ENCODE measurements around the gene TRIM66.

TRIM66 gene

DNA sequence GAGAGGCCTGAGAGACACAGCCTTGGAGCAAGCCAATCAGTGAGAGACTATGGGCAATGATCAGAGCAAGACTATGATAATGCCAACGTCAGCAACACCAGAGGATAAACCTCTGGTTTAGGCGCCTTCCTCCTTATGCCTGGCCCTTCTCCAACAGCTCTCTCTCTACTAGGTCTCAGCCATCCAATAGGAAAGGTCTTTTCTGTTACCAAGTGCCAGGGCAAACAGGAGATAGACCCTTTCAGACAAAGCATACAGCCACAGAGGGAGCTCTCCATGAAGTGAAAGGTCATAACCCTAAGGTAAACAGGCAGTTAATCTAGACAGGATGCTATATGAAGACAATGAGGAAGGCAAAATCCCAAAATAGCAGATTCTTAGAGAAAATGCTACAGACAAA lies 98.0 kb downstream of the TRIM66 start:
- FAIRE-seq (no peak), DNase-seq (ENCODE audit: extremely low spot score, insufficient read length, low read depth) (no peak)

DNA sequence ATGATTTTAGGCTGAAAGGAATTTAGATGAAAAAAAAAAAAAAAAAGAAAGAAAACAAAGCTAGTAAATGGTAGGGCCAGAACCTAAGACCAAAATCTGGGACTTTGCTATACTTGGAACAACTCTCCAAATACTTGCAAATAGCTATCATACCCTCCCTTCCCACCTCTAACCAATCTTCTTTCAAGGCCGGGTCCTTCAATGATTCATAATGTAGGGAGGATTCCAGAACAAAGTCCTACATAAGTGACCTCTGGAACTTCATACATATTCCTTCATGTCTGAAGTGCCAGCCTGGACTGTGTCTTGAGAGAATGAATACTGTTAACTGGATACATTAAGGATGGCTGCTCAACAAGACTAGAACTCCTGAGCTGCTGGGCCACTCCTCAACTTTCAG lies 98.4 kb downstream of the TRIM66 start:
- DNase-seq (ENCODE audit: extremely low spot score, insufficient read length, low read depth), result no peak
- FAIRE-seq, result no peak

DNA sequence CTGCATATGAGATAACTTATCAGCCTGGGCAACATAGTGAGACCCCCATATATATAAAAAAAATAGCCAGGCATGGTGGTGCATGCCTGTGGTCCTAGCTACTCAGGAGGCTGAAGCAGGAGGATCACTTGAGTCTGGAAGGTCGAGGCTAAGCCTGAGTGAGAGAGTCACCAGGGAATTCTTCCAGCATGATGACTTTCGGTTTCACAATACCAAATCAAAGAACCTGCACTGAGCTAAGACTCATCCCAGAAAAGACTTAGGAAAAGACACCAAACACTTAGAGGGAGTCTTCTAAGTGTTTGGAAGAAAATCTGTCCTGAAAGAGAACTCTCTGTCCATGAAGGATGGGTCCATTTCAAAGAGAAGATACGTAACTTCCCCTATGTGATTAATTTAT lies 101.2 kb downstream of the TRIM66 start:
- FAIRE-seq (no peak), DNase-seq (ENCODE audit: extremely low spot score, insufficient read length, low read depth) (no peak)

DNA sequence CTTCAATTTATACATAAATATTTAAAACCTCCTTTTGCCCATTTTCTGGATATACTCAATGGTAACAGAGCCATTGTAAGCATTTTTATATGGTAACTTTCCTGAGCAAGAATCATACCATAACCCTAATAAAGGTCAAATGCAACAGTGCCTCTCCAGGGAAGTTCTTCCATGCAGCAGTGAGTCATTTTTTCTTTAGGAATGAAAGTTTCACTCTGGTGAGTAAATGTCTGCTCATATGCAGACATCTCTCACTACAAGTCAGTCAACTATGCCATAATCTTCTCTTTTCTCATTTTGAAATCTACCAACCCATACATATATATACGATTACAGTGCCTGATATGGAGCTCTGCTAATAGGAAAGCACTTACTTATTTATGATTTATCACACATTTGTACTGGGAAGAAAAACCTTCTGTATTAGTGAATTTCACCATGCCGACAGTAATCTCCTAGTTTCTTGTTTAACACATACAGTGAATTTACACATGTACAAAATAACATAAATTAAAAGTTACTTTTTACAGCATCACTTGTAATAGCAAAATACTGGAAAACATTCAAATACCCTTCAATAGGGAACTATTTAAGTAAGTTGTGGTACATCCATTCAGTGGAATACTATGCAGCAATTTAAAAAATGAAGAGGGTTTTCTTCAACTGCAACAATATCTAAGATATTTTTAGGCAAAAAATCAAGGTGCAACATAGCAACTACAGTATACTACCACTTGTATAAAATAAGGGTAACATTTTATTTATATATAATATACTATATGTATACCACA lies 104.5 kb downstream of the TRIM66 start:
- DNase-seq (ENCODE audit: extremely low spot score, insufficient read length, low read depth), result no peak
- no peak for FAIRE-seq

DNA sequence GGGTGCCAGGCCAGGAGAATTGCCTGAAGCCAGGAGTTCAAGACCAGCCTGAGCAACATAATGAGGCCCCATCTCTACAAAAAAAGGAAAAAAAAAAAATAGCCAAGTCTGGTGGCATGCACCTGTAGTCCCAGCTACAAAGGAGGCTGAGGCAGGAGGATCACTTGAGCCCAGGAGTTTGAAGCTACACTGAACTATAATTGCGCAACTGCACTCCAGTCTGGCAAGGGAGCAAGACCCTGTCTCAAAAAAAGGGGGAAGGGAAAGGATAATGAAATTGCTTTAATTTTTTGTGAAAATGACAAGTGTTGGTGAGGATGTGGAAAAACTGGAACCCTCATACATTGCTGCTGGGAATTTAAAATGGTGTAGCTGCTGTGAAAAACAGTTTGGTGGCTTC lies 107.7 kb downstream of the TRIM66 start:
- FAIRE-seq (no peak), DNase-seq (ENCODE audit: extremely low spot score, insufficient read length, low read depth) (no peak)

DNA sequence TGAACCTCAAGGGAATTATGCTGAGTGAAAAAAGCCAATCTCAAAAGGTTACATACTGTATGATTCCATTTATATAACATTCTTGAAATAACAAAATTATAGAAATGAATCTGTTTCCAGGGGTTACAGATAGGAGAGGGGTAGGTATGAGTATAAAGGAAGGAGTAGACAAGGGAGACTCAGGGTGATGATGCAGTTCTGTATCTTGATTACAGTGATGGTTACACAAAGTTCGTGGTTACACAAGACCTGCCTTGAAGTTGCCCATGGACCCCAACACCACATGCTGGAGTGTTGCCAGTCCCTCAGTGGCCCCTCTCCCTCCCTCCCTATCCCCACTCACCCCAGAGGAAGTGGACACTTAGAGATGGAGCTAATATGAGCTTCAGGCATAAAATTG lies 108.7 kb downstream of the TRIM66 start:
- FAIRE-seq (no peak), DNase-seq (ENCODE audit: extremely low spot score, insufficient read length, low read depth) (no peak)

DNA sequence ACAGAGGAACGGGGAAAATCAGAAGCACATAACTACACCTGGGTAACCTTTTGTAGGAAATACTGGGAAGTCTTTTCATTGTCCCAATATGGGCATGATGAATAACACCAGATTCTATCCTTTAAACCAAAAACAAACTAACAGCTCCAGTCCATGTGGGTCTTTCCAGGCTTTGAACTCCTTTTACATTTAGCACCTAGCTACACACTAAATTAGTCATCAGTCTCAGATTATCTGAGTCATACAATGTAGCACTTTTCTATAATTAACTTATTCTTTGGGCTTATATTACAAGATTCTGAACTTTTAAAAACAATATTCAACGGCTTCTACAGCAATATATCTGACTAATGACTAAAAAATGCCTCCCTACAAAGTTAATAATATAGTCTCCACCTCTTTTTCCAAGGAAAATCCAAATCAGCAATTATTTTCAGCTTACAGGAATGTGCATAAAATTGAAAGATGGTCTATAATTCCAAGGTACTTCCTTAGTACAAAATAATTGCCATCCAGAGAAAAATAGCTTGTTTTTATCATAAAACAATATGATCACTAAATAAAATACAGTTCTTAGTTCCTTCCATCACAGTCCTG lies 114.8 kb downstream of the TRIM66 start:
- DNase-seq (ENCODE audit: extremely low spot score, insufficient read length, low read depth), result no peak
- no peak for FAIRE-seq

DNA sequence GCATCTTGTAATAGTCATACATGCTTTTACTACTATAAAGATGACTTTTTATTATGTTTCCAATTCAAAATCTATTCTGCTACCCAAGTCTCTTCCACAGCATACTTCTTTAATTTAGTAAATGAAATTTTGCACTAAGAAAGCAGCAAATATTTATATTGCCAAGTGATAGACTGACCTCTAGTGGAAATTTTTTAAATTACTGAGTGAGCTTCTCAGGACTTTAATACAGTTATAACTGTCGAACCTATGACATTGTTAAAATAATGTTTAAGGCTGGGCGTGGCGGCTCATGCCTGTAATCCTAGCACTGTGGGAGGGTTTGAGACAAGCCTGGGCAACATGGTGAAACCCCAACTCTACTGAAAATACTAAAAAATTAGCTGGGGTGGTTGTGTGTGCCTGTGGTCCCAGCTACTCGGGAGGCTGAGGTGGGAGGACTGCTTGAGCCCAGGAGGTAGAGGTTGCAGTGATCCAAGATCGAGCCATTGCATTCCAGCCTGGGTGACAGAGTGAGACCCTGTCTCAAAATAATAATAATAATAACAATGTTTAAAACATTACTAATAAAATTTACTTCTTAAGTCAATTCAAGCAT lies 115.8 kb downstream of the TRIM66 start:
- DNase-seq (ENCODE audit: extremely low spot score, insufficient read length, low read depth) (no peak), FAIRE-seq (peak; percentile 54)

DNA sequence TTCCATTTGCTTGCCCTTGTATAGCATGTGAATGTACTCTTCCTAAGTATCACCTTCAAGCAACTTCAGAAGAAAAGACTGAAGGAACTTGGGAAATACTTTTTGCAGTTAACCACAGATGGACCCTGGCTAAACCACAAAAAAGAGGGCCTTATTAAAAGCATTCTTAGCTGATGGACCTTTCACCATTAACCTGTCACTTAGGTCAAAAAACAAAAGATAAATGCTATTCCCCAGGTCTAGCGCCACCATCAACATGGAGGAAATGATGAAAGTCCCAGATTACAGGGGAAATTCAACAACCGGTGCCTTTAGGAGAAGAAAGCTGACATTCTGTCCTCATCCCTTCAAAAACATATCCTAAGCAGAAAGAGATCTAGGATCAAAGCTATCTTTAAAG lies 117.9 kb downstream of the TRIM66 start:
- no peak for DNase-seq (ENCODE audit: extremely low spot score, insufficient read length, low read depth)
- no peak for FAIRE-seq

Measured in GM18507 (cell line).